Measurements from ENCODE around the gene HYOU1. TPM values are rescaled to one million over a fixed set of nuclear protein-coding genes. Genes with fewer than 3 reads are reported as not detected.

Gene HYOU1
- total and polyA plus RNA-seq, 2 experiments from 2014 or later: 122 to 168 TPM

DNA sequence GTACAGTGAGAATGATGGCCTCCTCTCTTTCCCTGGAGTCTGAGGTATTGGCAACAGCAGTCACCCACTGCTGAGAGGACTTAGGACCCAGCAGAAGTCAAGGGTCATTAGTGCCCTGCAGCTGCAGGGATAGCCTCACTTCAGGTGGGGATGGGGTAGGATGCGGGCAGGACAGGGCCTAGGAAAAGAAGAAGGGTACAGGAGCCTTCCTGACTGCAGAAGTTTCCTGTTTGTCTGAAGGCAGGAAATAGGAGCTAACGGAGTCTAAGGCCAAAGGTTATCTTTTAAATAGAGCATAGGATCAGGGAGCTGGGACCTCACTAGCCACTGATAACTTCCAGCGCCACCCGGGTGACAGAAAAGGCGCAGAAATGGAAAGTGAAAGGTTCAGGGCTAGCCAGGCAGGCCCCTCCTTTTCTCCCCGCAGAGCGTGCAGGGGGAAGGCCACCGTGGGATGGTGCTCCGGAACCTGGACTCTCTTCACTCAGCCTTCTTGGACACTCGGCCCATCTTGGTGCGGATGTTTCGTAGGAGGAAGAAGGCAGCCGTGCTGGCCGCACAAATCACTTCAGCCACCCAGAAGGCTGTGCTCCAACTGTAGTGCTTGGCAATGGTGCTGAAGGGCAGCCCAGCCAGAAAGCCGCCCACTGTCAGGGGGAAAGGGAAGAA, 32.4 kb downstream of the HYOU1 start:
- 58% methylated on average over 15 of the region's 15 CpGs for WGBS (ENCODE audit: low lambda C conversion rate, missing lambda C conversion rate)
- H3K4me3 ChIP-seq: no peak overlapping the region
- no peak for DNase-seq (ENCODE audit: low spot score)
- peaks cover 58% of the 10 kb centered on the region for H3K79me2 ChIP-seq
- no peaks in the 10 kb centered on the region for H4K20me1 ChIP-seq (ENCODE audit: insufficient read depth, poor library complexity, severe bottlenecking)
- H2AFZ ChIP-seq: no peak overlapping the region
- H3K9me3 ChIP-seq (ENCODE audit: low read depth): no peaks in the 10 kb centered on the region
- H3K9me2 ChIP-seq (replicated peaks; ENCODE audit: insufficient read depth): no peaks in the 10 kb centered on the region
- no peaks in the 10 kb centered on the region for H3K27me3 ChIP-seq
- TF ChIP-seq, protein P1, sequence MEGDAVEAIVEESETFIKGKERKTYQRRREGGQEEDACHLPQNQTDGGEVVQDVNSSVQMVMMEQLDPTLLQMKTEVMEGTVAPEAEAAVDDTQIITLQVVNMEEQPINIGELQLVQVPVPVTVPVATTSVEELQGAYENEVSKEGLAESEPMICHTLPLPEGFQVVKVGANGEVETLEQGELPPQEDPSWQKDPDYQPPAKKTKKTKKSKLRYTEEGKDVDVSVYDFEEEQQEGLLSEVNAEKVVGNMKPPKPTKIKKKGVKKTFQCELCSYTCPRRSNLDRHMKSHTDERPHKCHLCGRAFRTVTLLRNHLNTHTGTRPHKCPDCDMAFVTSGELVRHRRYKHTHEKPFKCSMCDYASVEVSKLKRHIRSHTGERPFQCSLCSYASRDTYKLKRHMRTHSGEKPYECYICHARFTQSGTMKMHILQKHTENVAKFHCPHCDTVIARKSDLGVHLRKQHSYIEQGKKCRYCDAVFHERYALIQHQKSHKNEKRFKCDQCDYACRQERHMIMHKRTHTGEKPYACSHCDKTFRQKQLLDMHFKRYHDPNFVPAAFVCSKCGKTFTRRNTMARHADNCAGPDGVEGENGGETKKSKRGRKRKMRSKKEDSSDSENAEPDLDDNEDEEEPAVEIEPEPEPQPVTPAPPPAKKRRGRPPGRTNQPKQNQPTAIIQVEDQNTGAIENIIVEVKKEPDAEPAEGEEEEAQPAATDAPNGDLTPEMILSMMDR (IDR thresholded peaks at IDR 0.05; ENCODE audit: poor library complexity): no peak
- no peak for TF ChIP-seq EZH2phosphoT487 (IDR thresholded peaks at IDR 0.05; ENCODE audit: low read depth, severe bottlenecking, unreplicated experiment)
- no peaks in the 10 kb centered on the region for H3K36me3 ChIP-seq (replicated peaks; ENCODE audit: insufficient read depth, low read depth)
- peak overlapping the region; percentile 67 for H3K27ac ChIP-seq
- H3K4me1 ChIP-seq (ENCODE audit: insufficient read depth): peaks cover 72% of the 10 kb centered on the region
- H3K4me2 ChIP-seq: peak overlapping the region; percentile 98

DNA sequence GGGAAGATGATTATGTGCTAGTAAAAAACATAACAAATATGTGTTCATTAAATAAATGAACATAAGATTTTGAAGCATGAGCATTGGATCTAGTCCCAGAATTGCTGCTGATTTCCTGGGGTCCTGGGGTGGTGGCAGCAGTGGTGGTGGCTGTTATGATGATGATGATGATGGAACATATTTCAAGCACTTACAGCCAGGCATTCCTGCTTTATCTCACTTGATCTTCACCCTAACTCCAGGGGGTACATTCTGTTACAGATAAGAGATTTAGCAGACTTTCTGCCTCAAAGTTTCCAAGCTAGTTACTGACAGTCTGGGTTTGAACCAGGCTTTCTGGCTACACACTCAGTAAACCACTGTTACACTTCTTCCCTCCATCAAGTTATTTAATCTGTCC, 33.3 kb downstream of the HYOU1 start:
- peaks cover 68% of the 10 kb centered on the region for H3K4me1 ChIP-seq (ENCODE audit: insufficient read depth)

DNA sequence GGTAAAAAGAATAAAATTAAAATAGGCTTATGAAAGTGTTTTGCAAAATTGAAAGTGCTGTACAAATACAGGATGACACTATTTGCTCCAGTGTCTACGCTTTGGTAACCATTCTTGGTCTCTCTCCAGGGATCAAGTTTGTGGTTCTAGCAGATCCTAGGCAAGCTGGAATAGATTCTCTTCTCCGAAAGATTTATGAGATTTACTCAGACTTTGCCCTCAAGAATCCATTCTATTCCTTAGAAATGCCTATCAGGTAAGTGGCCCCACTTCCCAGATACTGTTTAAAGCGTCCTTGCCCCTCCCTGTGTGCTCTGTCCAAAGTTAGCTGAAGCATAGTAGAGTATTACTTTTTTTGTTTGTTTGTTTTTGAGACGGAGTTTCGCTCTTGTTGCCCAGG, 35.4 kb downstream of the HYOU1 start:
- TF ChIP-seq, protein P1 (IDR thresholded peaks at IDR 0.05; ENCODE audit: poor library complexity): no peak
- TF ChIP-seq EZH2 (IDR thresholded peaks at IDR 0.05; ENCODE audit: borderline replicate concordance) (no peak), EZH2phosphoT487 (IDR thresholded peaks at IDR 0.05; ENCODE audit: low read depth, severe bottlenecking, unreplicated experiment) (no peak)
- Histone ChIP-seq H3K27me3 (no peaks in the 10 kb centered on the region), H3K36me3 (replicated peaks; ENCODE audit: insufficient read depth, low read depth) (no peaks in the 10 kb centered on the region), H2AFZ (no peak overlapping the region), H3K4me1 (ENCODE audit: insufficient read depth) (peaks cover 58% of the 10 kb centered on the region), H3K4me2 (peak overlapping the region; percentile 91), H3K9me2 (replicated peaks; ENCODE audit: insufficient read depth) (no peaks in the 10 kb centered on the region), H3K27ac (peak overlapping the region; percentile 7), H3K9me3 (ENCODE audit: low read depth) (no peaks in the 10 kb centered on the region), H4K20me1 (ENCODE audit: insufficient read depth, poor library complexity, severe bottlenecking) (peaks cover 5% of the 10 kb centered on the region), H3K4me3 (no peak overlapping the region), H3K79me2 (peaks cover 57% of the 10 kb centered on the region)
- DNase-seq (ENCODE audit: low spot score): peak; percentile 15
- WGBS (ENCODE audit: low lambda C conversion rate, missing lambda C conversion rate): 84% methylated on average over 5 of the region's 5 CpGs

More for the DNA sequence above, 33.3 kb downstream of the HYOU1 start:
- no peak for DNase-seq (ENCODE audit: low spot score)
- H3K9me3 ChIP-seq (ENCODE audit: low read depth): no peaks in the 10 kb centered on the region
- H3K27me3 ChIP-seq: no peaks in the 10 kb centered on the region
- peaks cover 61% of the 10 kb centered on the region for H3K79me2 ChIP-seq
- TF ChIP-seq EZH2 (IDR thresholded peaks at IDR 0.05; ENCODE audit: borderline replicate concordance) (no peak), EZH2phosphoT487 (IDR thresholded peaks at IDR 0.05; ENCODE audit: low read depth, severe bottlenecking, unreplicated experiment) (no peak)
- TF ChIP-seq, protein P1 (IDR thresholded peaks at IDR 0.05; ENCODE audit: poor library complexity): no peak
- no peak overlapping the region for H3K4me3 ChIP-seq
- peak overlapping the region; percentile 98 for H3K4me2 ChIP-seq
- no peaks in the 10 kb centered on the region for H3K9me2 ChIP-seq (replicated peaks; ENCODE audit: insufficient read depth)
- H3K36me3 ChIP-seq (replicated peaks; ENCODE audit: insufficient read depth, low read depth): no peaks in the 10 kb centered on the region
- no peaks in the 10 kb centered on the region for H4K20me1 ChIP-seq (ENCODE audit: insufficient read depth, poor library complexity, severe bottlenecking)
- peak overlapping the region; percentile 67 for H3K27ac ChIP-seq
- H2AFZ ChIP-seq: no peak overlapping the region
